Endometrium (tissue), 2 donors: ENCODE data around the gene PXDN.

Experiments used
- FAIRE-seq: peaks from 2 replicates; lab custom pipeline; 2012; peaks lifted over from hg19 to GRCh38; lab: Jason Lieb, UNC
- donor health status: control.
- donor health status: control.

PXDN gene

GRCh38 chr2:1609040-1609439 is 135.3 kb downstream of the PXDN start:
- FAIRE-seq, result no peak

DNA sequence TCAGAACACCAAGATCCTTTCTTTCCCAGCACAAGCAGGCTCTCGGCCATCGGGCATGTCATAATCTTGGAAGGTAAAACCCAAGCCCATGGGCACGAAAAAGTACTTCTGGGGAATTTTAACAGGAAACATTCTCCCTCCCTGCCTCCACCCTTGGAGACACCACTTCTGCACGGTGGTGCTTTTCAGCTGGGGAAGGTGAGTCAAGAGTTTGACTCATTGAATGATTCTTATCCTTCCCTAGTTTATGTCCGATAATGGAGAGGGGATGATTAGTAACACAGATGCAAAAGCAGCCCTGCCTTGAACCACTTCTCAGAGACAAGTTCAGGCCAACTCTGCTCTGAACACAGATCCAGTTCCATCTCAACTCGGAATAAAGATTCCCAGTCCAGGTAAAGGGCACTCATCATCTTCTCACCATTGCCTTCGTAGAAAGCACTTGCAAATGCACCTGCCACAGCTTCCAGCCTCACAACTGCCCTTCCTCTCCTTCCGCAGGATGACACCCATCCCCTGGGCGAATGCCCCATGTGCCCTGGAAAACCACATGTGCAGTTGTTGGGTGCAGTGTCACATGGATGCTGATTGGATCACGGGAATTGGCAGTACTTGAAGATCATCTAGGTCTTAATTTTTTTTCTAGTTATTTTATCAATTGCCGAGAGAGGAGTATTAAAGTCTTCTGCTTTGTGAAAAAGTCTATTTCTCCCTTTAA is 136.2 kb downstream of the PXDN start:
- FAIRE-seq, result no peak

- FAIRE-seq, result no peak
These were observed 136.9 kb downstream of the PXDN start for GRCh38 chr2:1607236-1607920.

- no peak for FAIRE-seq
These were observed 137.7 kb downstream of the PXDN start for GRCh38 chr2:1606421-1607235.

DNA sequence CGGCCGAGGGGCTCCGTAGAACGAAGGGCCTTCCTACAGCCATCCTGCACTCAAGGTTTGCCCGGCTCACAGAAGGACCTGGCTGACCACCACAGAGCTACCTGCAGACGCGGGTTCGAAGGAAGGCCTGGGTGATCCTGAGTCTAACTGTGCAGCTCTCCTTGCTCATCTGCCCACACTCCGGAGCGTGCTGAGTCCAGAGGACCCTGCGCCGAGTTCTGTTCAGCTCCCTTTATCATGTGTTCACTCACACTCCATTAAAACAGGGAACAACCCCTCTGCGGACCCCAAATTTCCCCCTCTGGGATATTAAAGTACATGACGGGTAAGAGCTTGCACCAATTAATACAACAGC is 138.3 kb downstream of the PXDN start:
- no peak for FAIRE-seq

DNA sequence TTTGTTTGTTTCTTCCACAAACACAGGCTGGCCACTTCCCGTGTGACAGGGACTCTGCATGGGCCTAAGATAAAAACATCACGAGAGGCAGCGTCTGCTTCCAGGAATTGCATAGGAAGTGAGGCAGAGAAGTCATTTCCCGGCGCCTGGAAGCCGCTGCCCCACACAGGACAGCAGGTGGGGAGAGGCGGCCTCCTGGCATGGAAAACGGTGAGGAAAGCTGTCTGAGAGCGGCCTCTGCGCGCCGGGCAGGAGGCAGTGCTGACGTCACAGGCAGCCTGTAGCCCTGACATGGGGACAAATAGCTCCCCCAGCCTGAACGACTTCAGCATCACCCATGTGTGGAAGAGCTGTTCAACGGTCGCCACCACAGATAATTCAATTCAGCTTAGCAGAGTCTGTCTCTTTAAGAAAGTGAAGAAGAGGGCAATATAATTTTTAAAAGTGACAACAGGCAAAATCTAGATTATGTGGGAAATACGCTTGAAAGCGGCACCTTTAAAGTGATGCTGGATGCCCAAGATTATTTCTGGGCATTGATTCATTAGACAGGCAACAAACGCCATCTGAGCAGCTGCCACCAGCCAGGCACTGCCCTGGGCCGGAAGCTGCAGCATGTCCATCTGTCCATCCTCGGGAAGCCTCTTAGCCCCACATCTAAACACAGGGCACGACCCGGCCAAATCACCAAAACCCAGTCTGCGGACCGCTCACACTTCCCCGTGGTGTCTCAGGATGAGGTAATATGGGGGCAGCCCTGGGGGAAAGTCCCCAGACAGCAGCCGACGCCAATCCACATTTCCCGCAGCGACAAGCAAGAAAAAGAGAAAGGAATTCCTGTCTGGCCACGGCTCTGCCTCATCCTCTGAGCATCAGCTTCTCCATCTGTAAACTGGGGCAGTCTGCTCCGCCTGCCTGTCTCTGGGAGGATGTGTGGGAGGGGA is 138.9 kb downstream of the PXDN start:
- no peak for FAIRE-seq

DNA sequence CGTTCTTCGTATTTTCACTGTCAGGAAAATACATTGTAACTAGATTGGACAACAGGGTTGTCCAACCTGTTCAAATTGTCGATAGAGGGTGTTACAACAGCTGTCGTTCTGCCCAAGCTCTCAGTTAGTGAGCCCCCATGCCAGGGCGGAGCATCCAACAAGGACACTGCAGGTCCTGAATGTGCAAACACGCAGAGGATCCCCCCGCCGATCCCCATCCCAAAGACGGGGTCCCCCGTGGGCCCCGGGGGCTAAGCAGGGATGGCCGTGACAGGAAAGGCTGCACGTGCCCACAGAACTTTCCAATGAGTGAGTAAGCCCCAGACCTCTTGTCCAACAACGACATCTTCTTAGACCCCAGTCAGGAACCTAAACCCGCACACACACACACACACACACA is 140.8 kb downstream of the PXDN start:
- FAIRE-seq, result no peak

DNA sequence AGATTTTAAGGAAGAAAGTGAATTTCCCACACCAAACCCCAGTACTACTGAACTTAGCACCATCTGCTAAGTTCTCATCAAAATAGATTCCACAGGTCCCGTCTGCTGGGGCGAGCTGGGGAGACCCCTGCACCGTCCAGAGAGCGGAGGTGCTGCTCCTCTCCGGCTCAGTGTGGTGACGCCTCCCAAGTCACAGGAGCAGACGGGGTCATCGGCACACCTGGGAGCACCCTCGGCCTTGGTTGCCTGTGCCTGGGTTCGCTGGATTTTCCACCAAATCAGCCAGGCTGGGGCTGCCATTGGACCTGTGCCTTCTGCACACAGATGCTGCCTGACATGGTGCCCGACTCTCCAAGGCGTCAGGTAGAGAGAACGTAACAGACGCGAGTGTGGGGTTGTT is 141.3 kb downstream of the PXDN start:
- no peak for FAIRE-seq

GRCh38 chr2:1602278-1603010 is 141.9 kb downstream of the PXDN start:
- no peak for FAIRE-seq

GRCh38 chr2:1601471-1602277 is 142.6 kb downstream of the PXDN start:
- no peak for FAIRE-seq

DNA sequence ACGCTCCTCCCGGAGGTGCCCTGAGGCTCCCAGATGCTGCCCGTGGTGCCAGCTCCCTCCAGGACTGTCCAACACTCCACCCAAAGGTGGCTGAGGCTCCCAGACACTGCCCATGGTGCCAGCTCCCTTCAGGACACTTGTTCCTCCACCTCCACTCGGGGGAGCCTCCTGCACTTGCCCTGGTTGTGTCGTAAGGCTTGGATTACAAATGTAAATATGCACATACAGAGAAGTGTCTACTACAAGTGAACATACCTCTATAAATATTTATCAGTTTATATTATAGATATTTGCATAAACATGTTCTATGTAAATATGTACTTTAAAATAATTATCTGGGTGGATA is 143.3 kb downstream of the PXDN start:
- FAIRE-seq, result no peak

DNA sequence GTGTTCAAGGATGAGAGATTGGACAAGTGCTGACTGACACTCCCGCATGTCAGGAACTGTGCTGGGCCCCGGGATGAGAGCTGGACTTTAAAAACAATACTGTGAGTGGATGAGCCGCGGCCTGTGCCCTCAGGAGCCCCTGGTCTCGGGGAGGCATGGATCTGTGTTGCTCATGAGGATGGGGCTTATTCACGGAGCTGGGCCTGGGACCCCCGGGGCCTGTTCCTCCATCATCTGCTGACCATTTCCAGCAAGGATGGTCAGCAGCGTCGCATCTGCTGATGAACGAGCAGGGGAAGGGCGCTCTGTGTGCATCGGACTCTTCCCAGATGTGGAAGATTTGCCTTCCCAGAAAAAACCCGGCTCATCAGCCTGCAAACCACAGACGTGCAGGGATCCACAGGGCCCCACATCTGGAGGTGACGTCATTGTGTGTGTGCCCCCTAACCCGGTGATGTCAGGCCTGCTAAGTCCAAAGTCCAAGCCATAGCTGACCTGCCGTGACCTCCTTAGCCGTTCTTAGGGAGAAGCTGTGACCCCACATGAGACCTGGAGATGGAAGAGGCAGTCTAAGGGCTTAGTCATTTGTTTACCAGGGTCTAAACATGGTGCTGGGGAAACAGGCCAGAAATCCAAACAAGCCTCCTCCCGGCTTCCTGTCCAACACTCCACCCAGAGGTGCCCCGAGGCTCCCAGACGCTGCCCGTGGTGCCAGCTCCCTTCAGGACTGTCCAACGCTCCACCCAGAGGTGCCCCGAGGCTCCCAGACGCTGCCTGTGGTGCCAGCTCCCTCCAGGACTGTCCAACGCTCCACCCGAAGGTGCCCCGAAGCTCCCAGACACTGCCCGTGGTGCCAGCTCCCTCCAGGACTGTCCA is 143.9 kb downstream of the PXDN start:
- no peak for FAIRE-seq

DNA sequence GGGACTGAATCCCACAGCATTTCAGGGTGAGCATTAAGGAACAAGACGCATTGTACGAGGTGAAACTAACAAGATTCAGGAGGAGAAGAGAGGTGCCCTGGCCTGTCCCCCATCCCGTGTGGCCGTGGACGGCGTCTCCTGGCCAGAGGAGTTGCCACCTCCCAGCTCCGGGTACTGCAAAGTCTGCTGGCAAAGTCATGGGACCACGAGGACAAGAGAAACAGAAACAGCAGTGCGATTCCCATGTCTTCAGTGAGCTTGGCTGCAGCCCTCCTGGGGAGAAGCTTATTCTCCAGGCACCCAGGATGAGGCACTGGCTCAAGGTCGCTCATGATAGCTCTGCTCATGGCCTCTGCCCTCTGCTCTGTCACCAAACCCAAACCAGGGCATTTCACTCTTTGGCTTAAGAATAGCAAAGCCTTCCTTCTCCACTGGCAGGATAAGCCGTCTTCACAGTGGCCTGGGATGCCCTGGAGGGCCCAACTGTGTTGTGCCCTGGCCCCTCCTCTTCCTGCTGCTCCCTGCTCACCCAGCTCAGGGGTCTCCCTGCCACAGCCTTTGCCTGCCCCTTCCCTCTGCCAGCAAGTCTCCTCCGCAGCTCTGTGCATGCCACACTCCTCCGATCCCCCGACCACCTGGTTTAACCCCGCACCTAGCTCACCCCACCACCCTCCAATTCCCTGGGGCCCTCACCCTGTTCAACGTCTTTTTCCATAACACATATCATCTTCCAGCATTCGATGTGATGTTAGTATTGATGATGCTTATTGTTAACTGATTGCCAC is 144.8 kb downstream of the PXDN start:
- no peak for FAIRE-seq

DNA sequence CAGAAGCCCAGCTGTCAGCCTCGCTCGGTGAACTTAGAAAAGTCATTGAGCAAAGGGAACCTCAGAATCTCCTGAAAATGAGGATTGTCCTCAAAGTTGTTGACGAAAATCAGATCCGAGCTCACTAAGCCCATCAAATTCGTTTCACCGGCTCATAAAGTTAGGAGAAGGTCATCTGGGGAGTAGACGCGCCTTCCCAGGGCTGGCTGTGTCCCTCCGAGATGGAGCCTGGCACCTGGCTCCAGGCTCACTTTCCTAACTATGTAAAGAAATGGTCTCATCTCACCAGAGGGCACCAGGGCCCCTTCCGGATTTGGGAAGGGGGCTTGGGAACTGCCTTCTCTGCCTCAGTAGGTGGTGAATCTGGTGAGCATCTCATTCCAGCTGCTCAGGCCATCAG is 145.5 kb downstream of the PXDN start:
- FAIRE-seq, result no peak

- FAIRE-seq, result no peak
These were observed 146.1 kb downstream of the PXDN start for GRCh38 chr2:1598041-1598710.

GRCh38 chr2:1595274-1595673 is 149.0 kb downstream of the PXDN start:
- FAIRE-seq, result no peak

- no peak for FAIRE-seq
These were observed 149.7 kb downstream of the PXDN start for GRCh38 chr2:1594373-1595171.

GRCh38 chr2:1594123-1594372 is 150.3 kb downstream of the PXDN start:
- FAIRE-seq, result no peak
